A549 (cell line): Measurements from ENCODE around the gene AMPD1.

Source experiments
- CBX8 ChIP-seq: fragments of 200-600 bp; sonication (generic); IDR thresholded peaks from 2 replicates; pipeline ENCODE4 v1.6.1; 2016
- CHD4 ChIP-seq: fragments of 200-600 bp; sonication (generic); IDR thresholded peaks from 2 replicates; pipeline ENCODE4 v1.6.1; 2016; ENCODE audit warnings: antibody characterized with exemption, mild to moderate bottlenecking, borderline replicate concordance
- CTCF ChIP-seq: fragments of >200 bp; sonication (Bioruptor Twin); formaldehyde crosslinking; IDR thresholded peaks from 3 replicates; pipeline ENCODE4 v1.5.1; 2016
- JUN ChIP-seq, 2 experiments: fragments of >200 bp; sonication (Bioruptor Twin); formaldehyde crosslinking; IDR thresholded peaks; 2 replicates in 1 of 2; 3 replicates in 1 of 2; pipeline ENCODE4 v1.6.1; 2016 to 2017
- KDM1A ChIP-seq: fragments of 200-600 bp; sonication (generic); IDR thresholded peaks from 2 replicates; pipeline ENCODE4 v1.6.1; 2016; ENCODE audit warnings: low read depth, mild to moderate bottlenecking
- MAX ChIP-seq: IDR thresholded peaks from 2 replicates; pipeline ENCODE4 v1.6.1; 2012
- POLR2A ChIP-seq: IDR thresholded peaks from 2 replicates; pipeline ENCODE4 v1.6.1; 2012; ENCODE audit warnings: mild to moderate bottlenecking, low read length
- REST ChIP-seq: fragments of 200-600 bp; sonication (generic); IDR thresholded peaks from 2 replicates; pipeline ENCODE4 v1.6.1; 2016; ENCODE audit warnings: antibody characterized with exemption, mild to moderate bottlenecking, moderate library complexity
- RFX5 ChIP-seq: fragments of 450-650 bp; IDR thresholded peaks from 2 replicates; pipeline ENCODE4 v1.7.1; 2014; ENCODE audit warnings: antibody characterized with exemption, mild to moderate bottlenecking, moderate library complexity
- SREBF2 ChIP-seq: fragments of 450-650 bp; IDR thresholded peaks from 2 replicates; pipeline ENCODE4 v1.6.1; 2014; ENCODE audit warnings: mild to moderate bottlenecking, moderate library complexity

DNA sequence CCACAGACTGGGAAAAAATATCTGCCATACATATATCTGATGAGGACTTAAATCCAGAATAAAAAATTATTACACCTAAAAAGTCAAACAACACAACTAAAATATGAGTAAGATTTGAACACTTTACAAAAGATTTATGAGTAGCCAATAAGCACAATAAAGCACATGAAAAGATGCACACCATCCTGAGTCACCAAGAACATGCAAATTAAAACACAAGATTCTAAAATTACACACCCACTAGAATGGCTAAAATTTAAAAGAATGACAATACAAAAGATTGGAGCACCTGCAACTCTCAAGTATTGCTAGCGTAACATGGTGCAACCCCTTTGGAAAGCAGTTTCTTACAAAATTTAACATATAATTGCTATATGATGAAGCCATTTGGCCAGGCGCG lies 56.4 kb downstream of the AMPD1 start:
- TF ChIP-seq REST (no peak), POLR2A (no peak), CTCF (no peak), CBX8 (no peak), MAX (no peak), CHD4 (no peak), SREBF2 (no peak), RFX5 (no peak), KDM1A (no peak), JUN (IDR thresholded peaks at IDR 0.05) (no peak)
